Measurements from ENCODE around the gene NR2F1-AS1. TPM values are rescaled to one million over a fixed set of nuclear protein-coding genes. Genes with fewer than 3 reads are reported as not detected.
"Not testable (repeated sequence)": the region's sequence is repeated elsewhere in the genome, so short reads cannot be mapped to it uniquely, and the experiment has no call there.

Gene NR2F1-AS1
- polyA plus RNA-seq, 1 donor from 2014 or later: not detected

GRCh38 chr5:93510626-93511380 is 70.2 kb downstream of the NR2F1-AS1 start:
- Mint-ChIP-seq H3K9me3 (peaks cover 0 to 3% (median 0%) of the 10 kb centered on the region in 3 donors), H3K4me3 (no peak overlapping the region), H3K27me3 (no peaks in the 10 kb centered on the region), H3K4me1 (no peaks in the 10 kb centered on the region), H3K36me3 (no peaks in the 10 kb centered on the region), H3K27ac (no peak overlapping the region)

GRCh38 chr5:93505553-93505952 is 75.5 kb downstream of the NR2F1-AS1 start:
- H3K4me3 Mint-ChIP-seq, H3K27me3 Mint-ChIP-seq, H3K4me1 Mint-ChIP-seq, H3K36me3 Mint-ChIP-seq, H3K9me3 Mint-ChIP-seq, H3K27ac Mint-ChIP-seq: not testable (repeated sequence)

GRCh38 chr5:93503598-93504067 is 77.4 kb downstream of the NR2F1-AS1 start:
- Mint-ChIP-seq H3K27ac (no peak overlapping the region), H3K4me3 (no peak overlapping the region), H3K27me3 (peaks cover 2% of the 10 kb centered on the region), H3K36me3 (no peaks in the 10 kb centered on the region), H3K9me3 (peaks cover 0 to 5% (median 3%) of the 10 kb centered on the region in 3 donors), H3K4me1 (no peaks in the 10 kb centered on the region)

- peaks cover 2% of the 10 kb centered on the region for H3K27me3 Mint-ChIP-seq
- no peaks in the 10 kb centered on the region for H3K36me3 Mint-ChIP-seq
- H3K4me3 Mint-ChIP-seq: no peak overlapping the region
- no peaks in the 10 kb centered on the region for H3K4me1 Mint-ChIP-seq
- H3K27ac Mint-ChIP-seq: no peak overlapping the region
- peaks cover 0 to 2% (median 0%) of the 10 kb centered on the region in 3 donors for H3K9me3 Mint-ChIP-seq
Observed at GRCh38 chr5:93497096-93497495, 83.9 kb downstream of the NR2F1-AS1 start.

- no peaks in the 10 kb centered on the region for H3K27me3 Mint-ChIP-seq
- H3K9me3 Mint-ChIP-seq: peaks cover 5 to 9% (median 5%) of the 10 kb centered on the region in 3 donors
- H3K4me3 Mint-ChIP-seq: no peak overlapping the region
- H3K36me3 Mint-ChIP-seq: no peaks in the 10 kb centered on the region
- no peak overlapping the region for H3K27ac Mint-ChIP-seq
- H3K4me1 Mint-ChIP-seq: no peaks in the 10 kb centered on the region
Observed at GRCh38 chr5:93479982-93480509, 101.0 kb downstream of the NR2F1-AS1 start.

GRCh38 chr5:93477816-93478215 is 103.2 kb downstream of the NR2F1-AS1 start:
- peaks cover 0 to 9% (median 3%) of the 10 kb centered on the region in 3 donors for H3K9me3 Mint-ChIP-seq
- no peaks in the 10 kb centered on the region for H3K36me3 Mint-ChIP-seq
- no peaks in the 10 kb centered on the region for H3K27me3 Mint-ChIP-seq
- H3K4me1 Mint-ChIP-seq: no peaks in the 10 kb centered on the region
- H3K4me3 Mint-ChIP-seq: no peak overlapping the region
- H3K27ac Mint-ChIP-seq: no peak overlapping the region

GRCh38 chr5:93476251-93476742 is 104.7 kb downstream of the NR2F1-AS1 start:
- no peaks in the 10 kb centered on the region for H3K4me1 Mint-ChIP-seq
- no peak overlapping the region for H3K27ac Mint-ChIP-seq
- H3K9me3 Mint-ChIP-seq: peaks cover 0 to 9% (median 3%) of the 10 kb centered on the region in 3 donors
- no peak overlapping the region for H3K4me3 Mint-ChIP-seq
- H3K36me3 Mint-ChIP-seq: no peaks in the 10 kb centered on the region
- no peaks in the 10 kb centered on the region for H3K27me3 Mint-ChIP-seq

GRCh38 chr5:93462916-93463315 is 118.1 kb downstream of the NR2F1-AS1 start:
- Mint-ChIP-seq H3K4me3 (no peak overlapping the region), H3K9me3 (peaks cover 8 to 27% (median 13%) of the 10 kb centered on the region in 3 donors), H3K27ac (no peak overlapping the region), H3K36me3 (peaks cover 1% of the 10 kb centered on the region), H3K27me3 (no peaks in the 10 kb centered on the region), H3K4me1 (no peaks in the 10 kb centered on the region)

GRCh38 chr5:93461756-93462155 is 119.3 kb downstream of the NR2F1-AS1 start:
- peaks cover 5 to 25% (median 13%) of the 10 kb centered on the region in 3 donors for H3K9me3 Mint-ChIP-seq
- no peak overlapping the region for H3K4me3 Mint-ChIP-seq
- H3K36me3 Mint-ChIP-seq: peaks cover 1% of the 10 kb centered on the region
- no peaks in the 10 kb centered on the region for H3K27me3 Mint-ChIP-seq
- H3K27ac Mint-ChIP-seq: no peak overlapping the region
- no peaks in the 10 kb centered on the region for H3K4me1 Mint-ChIP-seq

- Mint-ChIP-seq H3K9me3 (peaks cover 5 to 25% (median 8%) of the 10 kb centered on the region in 3 donors), H3K36me3 (no peaks in the 10 kb centered on the region), H3K27ac (no peak overlapping the region), H3K27me3 (no peaks in the 10 kb centered on the region), H3K4me1 (no peaks in the 10 kb centered on the region), H3K4me3 (no peak overlapping the region)
Observed at GRCh38 chr5:93460286-93460685, 120.7 kb downstream of the NR2F1-AS1 start.

GRCh38 chr5:93456796-93457195 is 124.2 kb downstream of the NR2F1-AS1 start:
- not testable (repeated sequence) for H3K27ac Mint-ChIP-seq, H3K4me3 Mint-ChIP-seq, H3K27me3 Mint-ChIP-seq, H3K36me3 Mint-ChIP-seq, H3K4me1 Mint-ChIP-seq
- peaks cover 2 to 11% (median 8%) of the 10 kb centered on the region in 3 donors for H3K9me3 Mint-ChIP-seq

GRCh38 chr5:93454896-93455295 is 126.1 kb downstream of the NR2F1-AS1 start:
- Mint-ChIP-seq H3K27me3 (no peaks in the 10 kb centered on the region), H3K36me3 (peaks cover 2% of the 10 kb centered on the region), H3K4me3 (no peak overlapping the region), H3K4me1 (no peaks in the 10 kb centered on the region), H3K27ac (no peak overlapping the region), H3K9me3 (peaks cover 0 to 3% (median 3%) of the 10 kb centered on the region in 3 donors)

- Mint-ChIP-seq H3K27me3 (no peaks in the 10 kb centered on the region), H3K4me1 (no peaks in the 10 kb centered on the region), H3K36me3 (peaks cover 2% of the 10 kb centered on the region), H3K9me3 (peaks cover 0 to 5% (median 0%) of the 10 kb centered on the region in 3 donors), H3K27ac (no peak overlapping the region), H3K4me3 (no peak overlapping the region)
Observed at GRCh38 chr5:93452255-93452654, 128.8 kb downstream of the NR2F1-AS1 start.

- H3K4me3 Mint-ChIP-seq: no peak overlapping the region
- peaks cover 0 to 4% (median 0%) of the 10 kb centered on the region in 3 donors for H3K9me3 Mint-ChIP-seq
- no peaks in the 10 kb centered on the region for H3K4me1 Mint-ChIP-seq
- H3K27ac Mint-ChIP-seq: no peak overlapping the region
- H3K36me3 Mint-ChIP-seq: no peaks in the 10 kb centered on the region
- H3K27me3 Mint-ChIP-seq: no peaks in the 10 kb centered on the region
Observed at GRCh38 chr5:93438124-93438523, 142.9 kb downstream of the NR2F1-AS1 start.

- Mint-ChIP-seq H3K4me3 (no peak overlapping the region), H3K27ac (no peak overlapping the region), H3K9me3 (peaks cover 0 to 5% (median 0%) of the 10 kb centered on the region in 3 donors), H3K36me3 (no peaks in the 10 kb centered on the region), H3K27me3 (no peaks in the 10 kb centered on the region), H3K4me1 (no peaks in the 10 kb centered on the region)
Observed at GRCh38 chr5:93436083-93436482, 144.9 kb downstream of the NR2F1-AS1 start.

- Mint-ChIP-seq H3K36me3 (no peaks in the 10 kb centered on the region), H3K4me3 (no peak overlapping the region)
Observed at GRCh38 chr5:93433422-93433821, 147.6 kb downstream of the NR2F1-AS1 start.

More at GRCh38 chr5:93433422-93433821, 147.6 kb downstream of the NR2F1-AS1 start:
- no peak overlapping the region for H3K27ac Mint-ChIP-seq
- H3K9me3 Mint-ChIP-seq: peaks cover 0 to 4% (median 0%) of the 10 kb centered on the region in 3 donors
- H3K4me1 Mint-ChIP-seq: no peaks in the 10 kb centered on the region
- H3K27me3 Mint-ChIP-seq: no peaks in the 10 kb centered on the region

Data from IgD-negative memory B cell (primary cell).